GM12872 (cell line): ENCODE data around the gene IGFL3.

Experiments
- TF ChIP-seq, protein P1 (sequence below): IDR thresholded peaks from 3 replicates; pipeline ENCODE4 v1.5.1; 2011; ENCODE audit warnings: low read depth, mild to moderate bottlenecking, low read length, moderate library complexity; ENCODE audit not compliant: insufficient read depth

IGFL3 gene

GRCh38 chr19:46147791-46148288 is 23.4 kb upstream of the IGFL3 start, which contains the start of gene IGFL2:
TSS of gene IGFL2 (plus strand) at chr19:46148238. CDS start at chr19:46148279, 41 bp downstream.
- TF ChIP-seq, protein P1, sequence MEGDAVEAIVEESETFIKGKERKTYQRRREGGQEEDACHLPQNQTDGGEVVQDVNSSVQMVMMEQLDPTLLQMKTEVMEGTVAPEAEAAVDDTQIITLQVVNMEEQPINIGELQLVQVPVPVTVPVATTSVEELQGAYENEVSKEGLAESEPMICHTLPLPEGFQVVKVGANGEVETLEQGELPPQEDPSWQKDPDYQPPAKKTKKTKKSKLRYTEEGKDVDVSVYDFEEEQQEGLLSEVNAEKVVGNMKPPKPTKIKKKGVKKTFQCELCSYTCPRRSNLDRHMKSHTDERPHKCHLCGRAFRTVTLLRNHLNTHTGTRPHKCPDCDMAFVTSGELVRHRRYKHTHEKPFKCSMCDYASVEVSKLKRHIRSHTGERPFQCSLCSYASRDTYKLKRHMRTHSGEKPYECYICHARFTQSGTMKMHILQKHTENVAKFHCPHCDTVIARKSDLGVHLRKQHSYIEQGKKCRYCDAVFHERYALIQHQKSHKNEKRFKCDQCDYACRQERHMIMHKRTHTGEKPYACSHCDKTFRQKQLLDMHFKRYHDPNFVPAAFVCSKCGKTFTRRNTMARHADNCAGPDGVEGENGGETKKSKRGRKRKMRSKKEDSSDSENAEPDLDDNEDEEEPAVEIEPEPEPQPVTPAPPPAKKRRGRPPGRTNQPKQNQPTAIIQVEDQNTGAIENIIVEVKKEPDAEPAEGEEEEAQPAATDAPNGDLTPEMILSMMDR = no peak

- TF ChIP-seq, protein P1 = no peak
These were observed 22.8 kb upstream of the IGFL3 start for GRCh38 chr19:46147166-46147740.

- TF ChIP-seq, protein P1 = no peak
These were observed 20.3 kb upstream of the IGFL3 start for GRCh38 chr19:46144756-46145155.

GRCh38 chr19:46142294-46142693 is 17.8 kb upstream of the IGFL3 start:
- TF ChIP-seq, protein P1 = no peak

DNA sequence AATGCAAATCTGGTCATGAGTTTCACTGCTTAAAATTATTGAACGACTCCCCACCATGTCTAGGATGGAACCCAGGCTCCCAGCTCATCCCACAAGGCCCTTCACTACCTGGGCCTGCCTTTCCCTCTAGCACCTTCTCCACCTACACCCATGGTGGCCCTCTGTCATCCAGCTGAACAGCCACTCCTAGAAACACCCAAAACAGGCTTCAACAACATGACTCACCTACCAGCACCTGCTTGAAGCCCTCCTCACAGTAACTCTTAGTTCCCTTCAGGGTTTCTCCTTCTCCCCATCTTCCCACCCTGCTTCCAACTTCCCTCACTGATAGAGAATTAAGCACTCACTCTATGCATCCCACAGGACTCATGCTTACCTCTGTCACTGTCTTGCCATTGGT is 16.9 kb upstream of the IGFL3 start:
- TF ChIP-seq, protein P1 = no peak

- TF ChIP-seq, protein P1 = no peak
These were observed 13.5 kb upstream of the IGFL3 start for GRCh38 chr19:46137915-46138473.

DNA sequence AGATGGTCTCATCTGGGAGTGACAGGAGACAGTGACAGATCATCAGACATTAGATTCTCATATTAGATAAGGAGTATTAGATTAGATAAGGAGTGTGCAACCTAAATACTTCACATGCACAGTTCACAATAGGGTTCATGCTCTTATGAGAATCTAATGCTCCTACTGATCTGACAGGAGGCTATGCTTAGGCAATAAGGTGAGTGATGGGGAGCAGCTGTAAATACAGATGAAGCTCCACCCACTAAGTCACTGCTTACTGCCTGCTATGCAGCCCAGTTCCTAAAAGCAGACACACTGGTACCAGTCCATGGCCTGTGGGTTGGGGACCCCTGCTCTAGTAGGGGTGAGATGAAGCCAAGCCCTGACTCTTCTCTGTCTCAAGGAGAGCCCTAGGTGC is 10.0 kb upstream of the IGFL3 start:
- TF ChIP-seq, protein P1 = no peak
